Endothelial cell of umbilical vein (primary cell): ENCODE results near the gene CHRNE. TPM values are rescaled to one million over a fixed set of nuclear protein-coding genes. Genes with fewer than 3 reads are reported as not detected.

Source experiments
- BruUV-seq: library from RNA; stranded (reverse); fragments of 400-500 nt; replicated peaks from 2 replicates; lab custom pipeline; 2021; lab: Mats Ljungman, UMichigan
- CTCF ChIA-PET: fragments of 300-600, 350-600 bp; sonication (Branson Sonifier 250); formaldehyde crosslinking; loops from one replicate; lab custom pipeline; 2021; ENCODE audit warnings: antibody characterized with exemption, inconsistent platforms; lab: Charles Lee
- POLR2A ChIA-PET: fragments of 300-600, 350-600 bp; sonication (Branson Sonifier 250); formaldehyde crosslinking; loops from one replicate; lab custom pipeline; 2021; ENCODE audit warnings: antibody characterized with exemption, inconsistent platforms; lab: Charles Lee
- DNase-seq: peaks from one replicate; pipeline ENCODE4 v3.0.0-alpha.2; 2011; ENCODE audit warnings: low read depth, low spot score
- FAIRE-seq: peaks from 2 replicates; lab custom pipeline; 2011; peaks lifted over from hg19 to GRCh38; lab: Jason Lieb, UNC
- H2AFZ ChIP-seq: 2 replicates; pipeline ENCODE4 v1.6.0; 2012; ENCODE audit warnings: low read depth, low read length, control low read depth, inconsistent platforms
- H3K27ac ChIP-seq: 2 replicates; pipeline ENCODE4 v1.5.1; 2011; ENCODE audit warnings: low read depth, mild to moderate bottlenecking, control low read depth, low read length, moderate library complexity; ENCODE audit not compliant: insufficient read depth
- H3K27me3 ChIP-seq, 2 experiments: 2 replicates each; pipeline versions ENCODE4 v1.6.0 to v1.6.1; 2011; ENCODE audit warnings: low read length in 2 of 2, mixed read lengths in 1 of 2; ENCODE audit not compliant: control insufficient read depth in 2 of 2, insufficient read depth in 2 of 2
- H3K36me3 ChIP-seq, 2 experiments: 2 replicates in 1 of 2; 3 replicates in 1 of 2; pipeline ENCODE4 v1.5.1; 2011; ENCODE audit warnings: low read length in 2 of 2, mild to moderate bottlenecking in 1 of 2, moderate library complexity in 1 of 2; ENCODE audit not compliant: control insufficient read depth in 2 of 2, insufficient read depth in 2 of 2; ENCODE audit errors: extremely low read depth in 1 of 2
- H3K4me1 ChIP-seq: 3 replicates; pipeline ENCODE4 v1.5.1; 2011; ENCODE audit warnings: mild to moderate bottlenecking, low read length; ENCODE audit not compliant: control insufficient read depth, insufficient read depth; ENCODE audit errors: extremely low read depth
- H3K4me2 ChIP-seq: 2 replicates; pipeline ENCODE4 v1.6.1; 2011; ENCODE audit warnings: low read length, control low read depth, mixed read lengths; ENCODE audit not compliant: insufficient read depth
- H3K4me3 ChIP-seq, 3 experiments: fragments of 200-600 bp in 1 of 3; sonication (generic), shearing (Covaris generic) in 1 of 3; replicated peaks in 1 of 3; 2 replicates each; pipeline ENCODE4 v1.5.1; 2011 to 2016; ENCODE audit warnings: control low read depth in 3 of 3, low read length in 3 of 3, mild to moderate bottlenecking in 2 of 3, inconsistent platforms in 1 of 3, low read depth in 1 of 3, moderate library complexity in 1 of 3; ENCODE audit not compliant: insufficient read depth in 1 of 3
- H3K79me2 ChIP-seq: 2 replicates; pipeline ENCODE4 v1.6.0; 2012; ENCODE audit warnings: low read length, inconsistent platforms; ENCODE audit not compliant: control insufficient read depth, insufficient read depth
- H3K9ac ChIP-seq: replicated peaks from 2 replicates; pipeline ENCODE3; 2011; ENCODE audit warnings: low read length, control low read depth; ENCODE audit not compliant: insufficient read depth; ENCODE audit errors: extremely low read depth
- H3K9me1 ChIP-seq: replicated peaks from 3 replicates; pipeline ENCODE4 v1.6.0; 2011; ENCODE audit warnings: mild to moderate bottlenecking, low read length; ENCODE audit not compliant: control insufficient read depth, insufficient read depth; ENCODE audit errors: extremely low read depth
- H3K9me3 ChIP-seq: replicated peaks from 2 replicates; pipeline ENCODE4 v1.5.1; 2012; ENCODE audit warnings: low read length, inconsistent platforms; ENCODE audit not compliant: control insufficient read depth, insufficient read depth
- H4K20me1 ChIP-seq: replicated peaks from 2 replicates; pipeline ENCODE3; 2011; ENCODE audit warnings: mild to moderate bottlenecking, low read length; ENCODE audit not compliant: control insufficient read depth, insufficient read depth; ENCODE audit errors: extremely low read depth
- EZH2 ChIP-seq: IDR thresholded peaks from 2 replicates; pipeline ENCODE4 v1.6.1; 2012; ENCODE audit warnings: borderline replicate concordance, low read depth, mild to moderate bottlenecking, moderate library complexity, low read length, inconsistent platforms; ENCODE audit not compliant: severe bottlenecking
- FOS ChIP-seq: IDR thresholded peaks from 2 replicates; pipeline ENCODE4 v1.6.1; 2011; ENCODE audit warnings: mild to moderate bottlenecking, low read length, moderate library complexity, borderline replicate concordance; ENCODE audit not compliant: insufficient read depth
- GATA2 ChIP-seq: IDR thresholded peaks from 2 replicates; pipeline ENCODE4 v1.7.0; 2011; ENCODE audit warnings: low read depth, mild to moderate bottlenecking, moderate library complexity, mixed read lengths, low read length; ENCODE audit not compliant: insufficient read length, insufficient read depth
- JUN ChIP-seq: IDR thresholded peaks from 2 replicates; pipeline ENCODE4 v1.6.1; 2011; ENCODE audit warnings: borderline replicate concordance, low read depth; ENCODE audit not compliant: insufficient read length, insufficient read depth
- MAX ChIP-seq: IDR thresholded peaks from 2 replicates; pipeline ENCODE4 v1.6.1; 2011; ENCODE audit not compliant: insufficient read depth, insufficient read length
- MYC ChIP-seq: IDR thresholded peaks from one replicate; pipeline ENCODE4 v1.6.1; 2011; ENCODE audit warnings: mild to moderate bottlenecking, low read depth, low read length
- POLR2A ChIP-seq: IDR thresholded peaks from 2 replicates; pipeline ENCODE4 v1.6.1; 2012; ENCODE audit warnings: low read depth, mild to moderate bottlenecking, control low read depth, low read length
- POLR2AphosphoS5 ChIP-seq: IDR thresholded peaks from 2 replicates; pipeline ENCODE4 v1.6.1; 2012; ENCODE audit warnings: low read depth, mild to moderate bottlenecking, control low read depth, low read length, moderate library complexity; ENCODE audit not compliant: insufficient read depth
- dilution Hi-C: fragments of 300-500 bp; cut with MboI; formaldehyde crosslinking; loops from one replicate; pipeline ENCODE4 v1.15.0; 2019; ENCODE audit warnings: low sequenced_read_pairs; ENCODE audit not compliant: extremely low pct_ligation_motif_present
- intact Hi-C: fragments of 100-400 bp; cut with micrococcal nuclease; formaldehyde crosslinking; loops from one replicate; pipeline ENCODE4 v1.10.0; 2022
- polyA plus RNA-seq, 4 experiments: library from polyadenylated mRNA; depleted of rRNA in 3 of 4; stranded (reverse) in 3 of 4; unstranded in 1 of 4; fragments of >200 nt; gene quantifications; 2 replicates each; pipeline versions ENCODE4 v1.2.1 to v1.2.3, GENCODE V29; 2011 to 2012; ENCODE audit warnings: missing spikeins in 1 of 4
- total RNA-seq: library from RNA; stranded (reverse); gene quantifications from 2 replicates; pipeline ENCODE4 v1.2.3, GENCODE V29; 2021
- TF ChIP-seq, protein P1 (sequence below), 2 donors: IDR thresholded peaks; 1 replicate in 1 of 2; 2 replicates in 1 of 2; pipeline ENCODE4 v1.5.1; 2011; ENCODE audit warnings: low read length in 2 of 2, mild to moderate bottlenecking in 2 of 2, moderate library complexity in 2 of 2, control low read depth in 1 of 2, inconsistent platforms in 1 of 2, low read depth in 1 of 2; ENCODE audit not compliant: insufficient read depth in 1 of 2; ENCODE audit errors: extremely low read depth in 1 of 2

CHRNE gene
- total and polyA plus RNA-seq, 2 donors (not counting 3 experiments of a cell fraction or from before 2014, with no cell fraction given): 0.84 to 1.1 TPM

DNA sequence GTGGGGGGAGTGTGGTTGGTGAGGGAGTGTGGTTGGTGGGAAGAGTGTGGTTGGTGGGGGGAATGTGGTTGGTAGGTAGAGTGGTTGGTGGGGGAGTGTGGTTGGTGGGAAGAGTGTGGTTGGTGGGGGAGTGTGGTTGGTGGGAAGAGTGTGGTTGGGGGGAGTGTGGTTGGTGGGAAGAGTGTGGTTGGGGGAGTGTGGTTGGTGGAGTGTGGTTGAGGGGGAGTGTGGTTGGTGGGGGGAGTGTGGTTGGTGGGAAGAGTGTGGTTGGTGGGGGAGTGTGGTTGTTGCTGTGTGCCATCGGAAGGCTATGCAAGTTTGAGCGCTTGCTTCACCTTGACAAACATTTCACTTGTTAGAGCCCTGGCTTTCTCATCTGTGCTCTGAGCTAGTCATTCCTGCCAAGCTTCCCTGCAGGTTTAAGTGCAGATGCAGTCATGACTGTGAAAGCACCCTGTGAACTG, 49.7 kb downstream of the CHRNE start:
- Histone ChIP-seq H3K27ac (no peak overlapping the region), H3K4me1 (peaks cover 26% of the 10 kb centered on the region), H2AFZ (no peak overlapping the region), H3K4me3 (no peak overlapping the region), H3K9me3 (no peaks in the 10 kb centered on the region), H3K4me2 (no peak overlapping the region), H3K27me3 (no peaks in the 10 kb centered on the region), H3K79me2 (peaks cover 18% of the 10 kb centered on the region), H4K20me1 (no peaks in the 10 kb centered on the region), H3K36me3 (no peaks in the 10 kb centered on the region), H3K9ac (no peak overlapping the region), H3K9me1 (no peaks in the 10 kb centered on the region)
- FAIRE-seq: no peak
- no TSS peak for BruUV-seq
- dilution Hi-C loops: no loop called here
- intact Hi-C loops: no loop called here
- POLR2A ChIA-PET: no interaction called here
- TF ChIP-seq MAX (no peak), POLR2A (no peak), MYC (no peak), JUN (no peak), FOS (no peak), GATA2 (no peak), EZH2 (no peak), POLR2AphosphoS5 (no peak)
- TF ChIP-seq, protein P1, sequence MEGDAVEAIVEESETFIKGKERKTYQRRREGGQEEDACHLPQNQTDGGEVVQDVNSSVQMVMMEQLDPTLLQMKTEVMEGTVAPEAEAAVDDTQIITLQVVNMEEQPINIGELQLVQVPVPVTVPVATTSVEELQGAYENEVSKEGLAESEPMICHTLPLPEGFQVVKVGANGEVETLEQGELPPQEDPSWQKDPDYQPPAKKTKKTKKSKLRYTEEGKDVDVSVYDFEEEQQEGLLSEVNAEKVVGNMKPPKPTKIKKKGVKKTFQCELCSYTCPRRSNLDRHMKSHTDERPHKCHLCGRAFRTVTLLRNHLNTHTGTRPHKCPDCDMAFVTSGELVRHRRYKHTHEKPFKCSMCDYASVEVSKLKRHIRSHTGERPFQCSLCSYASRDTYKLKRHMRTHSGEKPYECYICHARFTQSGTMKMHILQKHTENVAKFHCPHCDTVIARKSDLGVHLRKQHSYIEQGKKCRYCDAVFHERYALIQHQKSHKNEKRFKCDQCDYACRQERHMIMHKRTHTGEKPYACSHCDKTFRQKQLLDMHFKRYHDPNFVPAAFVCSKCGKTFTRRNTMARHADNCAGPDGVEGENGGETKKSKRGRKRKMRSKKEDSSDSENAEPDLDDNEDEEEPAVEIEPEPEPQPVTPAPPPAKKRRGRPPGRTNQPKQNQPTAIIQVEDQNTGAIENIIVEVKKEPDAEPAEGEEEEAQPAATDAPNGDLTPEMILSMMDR (IDR thresholded peaks at IDR 0.05; ENCODE audit: extremely low read depth in 1 of 2, insufficient read depth in 1 of 2, low read depth in 1 of 2, low read length in 2 of 2): no peak
- CTCF ChIA-PET: no interaction called here
- DNase-seq: no peak
